D721Med (cell line): Measurements from ENCODE around the gene SMOC2.

Experiments
- DNase-seq: peaks from one replicate; pipeline ENCODE4 v3.0.0; 2011; ENCODE audit warnings: low spot score; ENCODE audit not compliant: insufficient read length
- FAIRE-seq: peaks from 2 replicates; lab custom pipeline; 2011; peaks lifted over from hg19 to GRCh38; lab: Jason Lieb, UNC
- CTCF ChIP-seq: IDR thresholded peaks from 2 replicates; pipeline ENCODE4 v1.5.1; 2012; ENCODE audit warnings: mild to moderate bottlenecking, control low read depth; ENCODE audit not compliant: insufficient read depth; ENCODE audit errors: missing control alignments

The SMOC2 gene

GRCh38 chr6:168541307-168541706 lies 100.3 kb downstream of the SMOC2 start:
- TF ChIP-seq CTCF, result no peak
- FAIRE-seq (no peak), DNase-seq (no peak)

- no peak for TF ChIP-seq CTCF
- FAIRE-seq, result no peak
- DNase-seq, result no peak
Observed at GRCh38 chr6:168542301-168542700, 101.3 kb downstream of the SMOC2 start.

GRCh38 chr6:168545428-168545827 lies 104.4 kb downstream of the SMOC2 start:
- no peak for TF ChIP-seq CTCF
- FAIRE-seq (no peak), DNase-seq (no peak)

GRCh38 chr6:168546151-168546550 lies 105.2 kb downstream of the SMOC2 start:
- TF ChIP-seq CTCF, result no peak
- FAIRE-seq (no peak), DNase-seq (no peak)

- DNase-seq, result no peak
- FAIRE-seq, result no peak
- TF ChIP-seq CTCF, result no peak
Observed at GRCh38 chr6:168546730-168547129, 105.7 kb downstream of the SMOC2 start.

DNA sequence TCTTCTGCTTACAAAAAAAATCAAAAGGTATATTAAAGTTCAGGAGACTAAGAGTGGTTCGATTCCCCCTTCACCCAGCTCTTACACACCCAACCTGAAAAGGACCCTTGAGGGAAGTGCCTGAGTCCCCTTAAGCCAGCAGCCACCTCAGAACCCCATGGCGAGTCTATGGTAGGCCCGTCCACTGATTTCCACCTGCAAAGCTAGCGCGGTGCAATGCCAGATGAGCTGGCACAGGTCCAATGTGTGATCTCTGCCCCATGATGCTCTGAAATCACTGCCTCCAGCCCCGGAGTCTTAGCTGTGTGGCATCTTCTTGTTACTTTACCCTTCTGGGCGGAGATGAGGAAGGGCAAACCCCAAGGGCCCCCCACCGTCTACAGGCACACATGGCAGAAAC lies 109.3 kb downstream of the SMOC2 start:
- no peak for TF ChIP-seq CTCF
- DNase-seq (no peak), FAIRE-seq (no peak)

GRCh38 chr6:168554472-168554871 lies 113.5 kb downstream of the SMOC2 start:
- TF ChIP-seq CTCF, result no peak
- DNase-seq (no peak), FAIRE-seq (no peak)
